Stimulated activated memory B cell treated with anti-CD40 and anti-IgM and Interleukin-4, amounts not matched to agents 10 μg/mL and 1 μg/mL and 100 μg/mL, for 72 hours (primary cell): ENCODE results near the gene BBS9.
A peak's percentile ranks its signal among the peaks of the same experiment; 100 is the strongest.

Source experiments
- ATAC-seq: fragments of 150-1000 bp; cut with Tn5 transposase; 2 replicates; pipeline ENCODE4 v1.10.0; 2021
- H3K27ac Mint-ChIP-seq: one replicate; pipeline ENCODE4 v1.8.0; 2022; ENCODE audit warnings: mild to moderate bottlenecking, mixed read lengths
- H3K27me3 Mint-ChIP-seq: one replicate; pipeline ENCODE4 v1.8.0; 2022; ENCODE audit warnings: mixed read lengths
- H3K36me3 Mint-ChIP-seq: one replicate; pipeline ENCODE4 v1.8.0; 2022; ENCODE audit warnings: mixed read lengths
- H3K4me1 Mint-ChIP-seq: one replicate; pipeline ENCODE4 v1.8.0; 2022; ENCODE audit warnings: mixed read lengths
- H3K4me3 Mint-ChIP-seq: one replicate; pipeline ENCODE4 v1.8.0; 2022; ENCODE audit warnings: mild to moderate bottlenecking, moderate library complexity, mixed read lengths
- H3K9me3 Mint-ChIP-seq: one replicate; pipeline ENCODE4 v1.8.0; 2022; ENCODE audit warnings: mixed read lengths

The BBS9 gene

DNA sequence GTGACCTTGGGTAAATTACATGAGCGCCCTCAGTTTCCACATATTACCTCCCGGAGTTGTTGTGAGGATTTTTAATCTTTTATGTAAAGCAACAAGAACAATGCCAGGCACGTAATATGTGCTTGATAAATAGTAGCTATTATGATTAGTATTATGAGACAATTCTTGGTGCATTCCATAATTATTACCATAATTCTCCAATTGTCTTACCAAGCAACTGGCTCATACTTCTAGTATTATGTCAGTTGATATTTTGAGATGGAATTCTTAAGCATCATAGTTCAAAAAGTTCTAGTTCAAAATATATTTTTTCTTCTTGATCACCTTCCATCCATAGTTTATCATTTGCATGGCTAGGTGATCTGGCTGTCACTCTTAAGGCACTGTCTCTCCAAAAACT lies 259.0 kb downstream of the BBS9 start:
- no peak overlapping the region for H3K27ac Mint-ChIP-seq
- no peaks in the 10 kb centered on the region for H3K9me3 Mint-ChIP-seq
- H3K4me1 Mint-ChIP-seq, result no peaks in the 10 kb centered on the region
- ATAC-seq, result no peak
- no peaks in the 10 kb centered on the region for H3K27me3 Mint-ChIP-seq
- H3K4me3 Mint-ChIP-seq, result no peak overlapping the region
- peaks cover 34% of the 10 kb centered on the region for H3K36me3 Mint-ChIP-seq

DNA sequence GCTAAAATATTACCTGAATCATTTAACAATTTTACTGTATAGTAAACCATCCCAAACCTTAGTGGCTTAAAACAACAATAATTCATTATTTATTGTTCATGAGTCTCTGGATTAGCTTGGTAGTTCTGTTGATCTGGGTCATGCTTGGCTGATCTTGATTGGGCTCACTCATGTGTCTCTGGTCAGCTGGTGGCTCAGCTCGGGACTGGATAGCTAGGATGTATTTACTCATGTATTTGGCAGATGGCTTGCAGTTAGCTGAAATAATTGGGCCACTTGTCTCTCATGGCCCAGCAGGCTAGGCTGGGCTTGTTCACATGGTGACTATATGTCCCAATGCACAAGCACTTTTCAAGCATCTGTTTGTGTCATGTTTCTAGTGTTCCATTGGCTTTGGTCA lies 262.8 kb downstream of the BBS9 start:
- ATAC-seq, result no peak
- Mint-ChIP-seq H3K9me3 (peaks cover 7% of the 10 kb centered on the region), H3K27ac (no peak overlapping the region), H3K4me1 (no peaks in the 10 kb centered on the region), H3K4me3 (no peak overlapping the region), H3K36me3 (peaks cover 49% of the 10 kb centered on the region), H3K27me3 (no peaks in the 10 kb centered on the region)

GRCh38 chr7:33393770-33394169 lies 264.4 kb downstream of the BBS9 start:
- H3K36me3 Mint-ChIP-seq, result peaks cover 49% of the 10 kb centered on the region
- no peaks in the 10 kb centered on the region for H3K4me1 Mint-ChIP-seq

DNA sequence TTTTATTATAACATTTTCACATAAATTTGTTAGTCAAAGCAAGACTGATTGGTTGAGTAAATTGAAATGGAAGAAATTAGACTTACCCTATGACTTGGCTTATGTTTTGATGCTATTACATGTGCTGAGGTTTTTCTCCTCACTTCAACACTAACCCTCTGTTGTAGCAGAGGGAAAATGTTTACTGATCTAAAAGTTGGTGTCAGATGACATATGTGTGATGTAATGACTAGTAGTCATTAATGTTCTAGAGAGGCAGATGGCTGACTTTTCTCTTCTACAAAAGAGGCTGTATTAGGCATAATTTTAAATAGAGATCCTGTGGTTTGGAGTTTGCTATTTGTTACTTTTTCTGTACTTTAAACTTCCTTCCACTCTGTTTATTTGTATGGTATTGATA lies 266.0 kb downstream of the BBS9 start:
- H3K4me1 Mint-ChIP-seq, result no peaks in the 10 kb centered on the region
- H3K4me3 Mint-ChIP-seq, result no peak overlapping the region
- H3K36me3 Mint-ChIP-seq, result peaks cover 36% of the 10 kb centered on the region
- H3K9me3 Mint-ChIP-seq, result peaks cover 8% of the 10 kb centered on the region
- no peak for ATAC-seq
- no peaks in the 10 kb centered on the region for H3K27me3 Mint-ChIP-seq
- no peak overlapping the region for H3K27ac Mint-ChIP-seq

More at GRCh38 chr7:33393770-33394169, 264.4 kb downstream of the BBS9 start:
- no peaks in the 10 kb centered on the region for H3K27me3 Mint-ChIP-seq
- no peak for ATAC-seq
- no peak overlapping the region for H3K27ac Mint-ChIP-seq
- H3K9me3 Mint-ChIP-seq, result peaks cover 8% of the 10 kb centered on the region
- H3K4me3 Mint-ChIP-seq, result no peak overlapping the region

- Mint-ChIP-seq H3K27ac (no peak overlapping the region), H3K4me3 (no peak overlapping the region), H3K36me3 (peaks cover 32% of the 10 kb centered on the region), H3K27me3 (no peaks in the 10 kb centered on the region), H3K4me1 (no peaks in the 10 kb centered on the region), H3K9me3 (peaks cover 15% of the 10 kb centered on the region)
- ATAC-seq, result no peak
Observed at GRCh38 chr7:33399528-33400213, 270.3 kb downstream of the BBS9 start.

DNA sequence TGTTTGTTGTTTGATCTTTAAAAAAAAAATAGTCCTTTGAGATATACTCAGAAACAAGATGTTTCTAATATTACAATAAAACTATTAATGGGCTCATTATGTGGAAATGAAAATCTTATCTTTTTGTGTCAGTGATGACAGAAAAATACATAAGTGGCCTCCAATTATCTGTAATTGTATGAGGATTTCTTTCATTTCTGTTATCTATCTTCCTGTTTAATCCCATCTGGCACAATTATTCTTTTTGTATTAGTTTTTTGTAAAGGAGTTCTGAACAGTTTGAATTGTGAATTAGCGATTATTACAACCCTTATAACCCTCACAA lies 270.8 kb downstream of the BBS9 start:
- H3K27me3 Mint-ChIP-seq, result no peaks in the 10 kb centered on the region
- peaks cover 15% of the 10 kb centered on the region for H3K9me3 Mint-ChIP-seq
- peaks cover 34% of the 10 kb centered on the region for H3K36me3 Mint-ChIP-seq
- H3K27ac Mint-ChIP-seq, result no peak overlapping the region
- ATAC-seq, result no peak
- no peaks in the 10 kb centered on the region for H3K4me1 Mint-ChIP-seq
- H3K4me3 Mint-ChIP-seq, result no peak overlapping the region

DNA sequence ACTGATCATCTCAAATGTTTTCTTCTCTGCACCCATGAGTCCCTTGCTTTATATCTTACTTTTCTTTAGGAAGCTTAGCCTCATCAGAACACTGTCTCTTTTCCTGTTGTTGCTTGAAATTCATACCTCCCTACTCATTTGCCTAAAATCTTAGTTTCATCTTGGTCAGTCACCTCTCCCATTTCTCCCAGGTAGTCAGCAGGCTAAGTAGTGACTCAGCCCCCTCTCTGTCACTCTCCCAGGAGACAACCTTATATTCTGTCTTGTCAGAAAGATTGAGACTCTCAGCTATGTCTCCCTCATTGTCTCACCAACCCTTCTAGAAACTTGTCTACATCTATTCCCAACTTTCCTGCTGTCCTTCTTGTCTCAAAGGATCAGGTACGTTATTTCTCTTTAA lies 280.9 kb downstream of the BBS9 start:
- Mint-ChIP-seq H3K36me3 (peaks cover 47% of the 10 kb centered on the region), H3K27me3 (no peaks in the 10 kb centered on the region), H3K4me3 (no peak overlapping the region), H3K4me1 (no peaks in the 10 kb centered on the region), H3K27ac (no peak overlapping the region), H3K9me3 (peaks cover 15% of the 10 kb centered on the region)
- ATAC-seq, result no peak

- H3K27me3 Mint-ChIP-seq, result no peaks in the 10 kb centered on the region
- H3K4me3 Mint-ChIP-seq, result no peak overlapping the region
- no peak for ATAC-seq
- peaks cover 15% of the 10 kb centered on the region for H3K9me3 Mint-ChIP-seq
- peaks cover 40% of the 10 kb centered on the region for H3K36me3 Mint-ChIP-seq
- no peak overlapping the region for H3K27ac Mint-ChIP-seq
- no peaks in the 10 kb centered on the region for H3K4me1 Mint-ChIP-seq
Observed at GRCh38 chr7:33411020-33411419, 281.7 kb downstream of the BBS9 start.

DNA sequence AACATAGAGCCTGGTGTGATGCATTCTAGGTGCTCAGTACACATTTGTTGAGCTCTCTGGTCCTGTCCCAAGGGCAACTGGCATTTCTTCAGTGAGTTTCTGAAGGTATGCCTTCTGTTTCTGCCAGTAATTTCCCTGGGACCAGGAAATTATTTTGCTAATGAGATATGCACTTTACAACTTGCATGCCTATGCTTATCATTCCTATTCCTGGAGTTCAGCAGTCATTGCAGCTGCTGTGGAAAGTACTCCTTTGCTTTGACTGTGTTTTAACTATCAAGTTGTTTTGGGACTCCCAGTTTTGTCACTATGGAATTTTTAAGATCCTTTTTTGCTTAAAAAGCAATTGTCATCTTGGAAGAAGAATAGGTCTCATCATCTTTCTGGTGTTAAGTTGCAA lies 283.0 kb downstream of the BBS9 start:
- Mint-ChIP-seq H3K27me3 (no peaks in the 10 kb centered on the region), H3K27ac (no peak overlapping the region), H3K9me3 (peaks cover 12% of the 10 kb centered on the region), H3K36me3 (peaks cover 32% of the 10 kb centered on the region), H3K4me1 (no peaks in the 10 kb centered on the region), H3K4me3 (no peak overlapping the region)
- ATAC-seq, result no peak

DNA sequence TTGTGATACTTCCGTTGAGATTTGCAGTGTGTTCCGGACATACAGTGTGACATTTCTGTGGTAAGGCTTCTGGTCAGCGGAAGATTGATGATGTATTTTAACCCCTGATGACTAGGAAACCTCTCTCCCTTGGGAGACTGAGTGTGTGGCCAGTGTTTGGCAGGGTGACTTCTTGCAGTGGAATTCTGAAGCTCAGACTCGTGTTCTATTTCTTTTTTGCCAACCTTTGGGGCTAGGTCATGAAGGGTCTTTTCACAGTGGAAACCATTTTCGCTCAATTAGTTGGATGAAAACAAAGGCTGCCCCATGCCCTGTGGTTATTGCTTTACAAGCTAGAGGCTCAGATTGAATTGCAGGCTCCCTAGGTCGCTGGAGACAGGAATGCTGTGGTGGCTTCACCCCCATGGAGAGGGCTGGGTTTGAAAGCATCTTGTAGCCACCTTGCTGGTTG lies 288.9 kb downstream of the BBS9 start:
- H3K9me3 Mint-ChIP-seq, result no peaks in the 10 kb centered on the region
- no peak overlapping the region for H3K4me3 Mint-ChIP-seq
- no peak for ATAC-seq
- peaks cover 5% of the 10 kb centered on the region for H3K4me1 Mint-ChIP-seq
- H3K27me3 Mint-ChIP-seq, result no peaks in the 10 kb centered on the region
- H3K27ac Mint-ChIP-seq, result no peak overlapping the region
- no peaks in the 10 kb centered on the region for H3K36me3 Mint-ChIP-seq

DNA sequence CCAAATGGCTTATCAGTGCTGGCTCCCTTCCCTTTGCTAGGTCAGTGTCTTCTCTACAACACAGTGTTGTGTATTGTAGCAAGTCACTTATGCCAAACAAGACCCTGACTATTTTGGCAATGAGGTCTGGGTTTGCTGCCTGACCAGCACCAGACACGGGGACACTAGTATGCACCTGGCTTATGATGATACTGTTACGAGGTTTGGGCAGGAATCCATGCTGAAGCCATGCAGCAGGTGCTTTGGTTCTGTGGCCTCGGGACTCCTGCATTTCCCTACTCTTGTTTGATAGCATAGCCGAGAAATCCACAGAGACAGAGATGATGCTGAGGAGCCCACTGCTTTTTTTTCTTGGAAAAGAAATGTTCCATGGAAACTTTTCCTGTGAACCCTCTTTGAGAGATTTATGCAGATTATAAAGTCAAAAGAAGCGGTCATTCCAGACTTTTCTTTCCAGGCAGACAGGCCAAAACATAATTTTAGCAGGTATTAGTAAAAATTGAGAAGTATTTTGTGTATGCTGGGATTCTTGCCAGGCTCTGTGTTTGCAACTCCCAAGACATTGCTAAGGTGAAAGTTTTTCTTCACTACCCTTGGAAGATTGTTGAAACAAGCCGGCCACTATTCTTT lies 291.1 kb downstream of the BBS9 start:
- no peak for ATAC-seq
- H3K36me3 Mint-ChIP-seq, result no peaks in the 10 kb centered on the region
- no peaks in the 10 kb centered on the region for H3K27me3 Mint-ChIP-seq
- peaks cover 8% of the 10 kb centered on the region for H3K4me1 Mint-ChIP-seq
- H3K4me3 Mint-ChIP-seq, result no peak overlapping the region
- no peak overlapping the region for H3K27ac Mint-ChIP-seq
- no peaks in the 10 kb centered on the region for H3K9me3 Mint-ChIP-seq

DNA sequence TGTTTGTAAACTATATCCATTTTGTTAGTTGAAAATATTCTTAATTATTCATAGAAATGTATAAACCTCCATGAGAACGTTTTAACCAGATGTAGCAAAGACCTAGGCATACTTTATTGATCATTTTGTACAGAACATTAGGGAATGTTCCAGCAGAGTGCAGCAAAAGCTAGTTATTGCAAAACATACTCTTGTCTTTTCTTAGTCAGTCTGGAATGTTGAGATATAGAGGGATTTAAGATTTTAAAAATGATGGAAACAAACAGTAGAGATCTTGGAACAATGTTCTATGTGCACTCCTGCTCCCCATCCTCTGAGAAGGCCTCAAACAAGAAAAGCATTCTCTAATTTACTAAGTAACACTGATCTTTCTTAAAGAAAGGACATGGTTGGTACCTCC lies 292.1 kb downstream of the BBS9 start:
- Mint-ChIP-seq H3K4me3 (no peak overlapping the region), H3K36me3 (no peaks in the 10 kb centered on the region), H3K9me3 (no peaks in the 10 kb centered on the region), H3K4me1 (peaks cover 8% of the 10 kb centered on the region), H3K27me3 (no peaks in the 10 kb centered on the region), H3K27ac (no peak overlapping the region)
- ATAC-seq, result no peak

GRCh38 chr7:33422141-33422540 lies 292.8 kb downstream of the BBS9 start:
- no peak overlapping the region for H3K4me3 Mint-ChIP-seq
- H3K27me3 Mint-ChIP-seq, result no peaks in the 10 kb centered on the region
- no peaks in the 10 kb centered on the region for H3K9me3 Mint-ChIP-seq
- H3K36me3 Mint-ChIP-seq, result no peaks in the 10 kb centered on the region
- H3K27ac Mint-ChIP-seq, result no peak overlapping the region
- no peak for ATAC-seq
- H3K4me1 Mint-ChIP-seq, result peaks cover 8% of the 10 kb centered on the region

- peak; percentile 45 for ATAC-seq
- Mint-ChIP-seq H3K27me3 (no peaks in the 10 kb centered on the region), H3K36me3 (no peaks in the 10 kb centered on the region), H3K27ac (peak overlapping the region; percentile 37), H3K4me1 (peaks cover 14% of the 10 kb centered on the region), H3K4me3 (no peak overlapping the region), H3K9me3 (no peaks in the 10 kb centered on the region)
Observed at GRCh38 chr7:33422825-33423645, 293.7 kb downstream of the BBS9 start.

- ATAC-seq, result peak; percentile 71
- Mint-ChIP-seq H3K4me1 (peaks cover 14% of the 10 kb centered on the region), H3K4me3 (no peak overlapping the region), H3K9me3 (no peaks in the 10 kb centered on the region), H3K27ac (no peak overlapping the region), H3K27me3 (no peaks in the 10 kb centered on the region), H3K36me3 (no peaks in the 10 kb centered on the region)
Observed at GRCh38 chr7:33423646-33424020, 294.3 kb downstream of the BBS9 start.

GRCh38 chr7:33425395-33425794 lies 296.0 kb downstream of the BBS9 start:
- Mint-ChIP-seq H3K36me3 (no peaks in the 10 kb centered on the region), H3K4me3 (no peak overlapping the region), H3K4me1 (peaks cover 14% of the 10 kb centered on the region), H3K27ac (no peak overlapping the region), H3K9me3 (no peaks in the 10 kb centered on the region), H3K27me3 (no peaks in the 10 kb centered on the region)
- ATAC-seq, result no peak
